Astrocyte of the spinal cord (primary cell): ENCODE data around the gene HMX1.

Experiments used
- DNase-seq: peaks from one replicate; pipeline ENCODE4 v3.0.0; 2011; ENCODE audit warnings: low read depth, low spot score
- H3K4me3 ChIP-seq: 2 replicates; pipeline ENCODE4 v1.5.1; 2011; ENCODE audit warnings: low read depth, mild to moderate bottlenecking, low read length, moderate library complexity
- in situ Hi-C: cut with HindIII; loops from 2 replicates; pipeline ENCODE4 v1.10.0; 2017; ENCODE audit warnings: low sequenced_read_pairs
- TF ChIP-seq, protein P1 (sequence below): IDR thresholded peaks from 2 replicates; pipeline ENCODE4 v1.5.1; 2012; ENCODE audit warnings: low read depth, mild to moderate bottlenecking, low read length, inconsistent platforms

Gene HMX1

GRCh38 chr4:8897251-8898167 is 25.9 kb upstream of the HMX1 start:
- no peak overlapping the region for H3K4me3 ChIP-seq
- in situ Hi-C loops = no loop called here
- DNase-seq = no peak
- TF ChIP-seq, protein P1, sequence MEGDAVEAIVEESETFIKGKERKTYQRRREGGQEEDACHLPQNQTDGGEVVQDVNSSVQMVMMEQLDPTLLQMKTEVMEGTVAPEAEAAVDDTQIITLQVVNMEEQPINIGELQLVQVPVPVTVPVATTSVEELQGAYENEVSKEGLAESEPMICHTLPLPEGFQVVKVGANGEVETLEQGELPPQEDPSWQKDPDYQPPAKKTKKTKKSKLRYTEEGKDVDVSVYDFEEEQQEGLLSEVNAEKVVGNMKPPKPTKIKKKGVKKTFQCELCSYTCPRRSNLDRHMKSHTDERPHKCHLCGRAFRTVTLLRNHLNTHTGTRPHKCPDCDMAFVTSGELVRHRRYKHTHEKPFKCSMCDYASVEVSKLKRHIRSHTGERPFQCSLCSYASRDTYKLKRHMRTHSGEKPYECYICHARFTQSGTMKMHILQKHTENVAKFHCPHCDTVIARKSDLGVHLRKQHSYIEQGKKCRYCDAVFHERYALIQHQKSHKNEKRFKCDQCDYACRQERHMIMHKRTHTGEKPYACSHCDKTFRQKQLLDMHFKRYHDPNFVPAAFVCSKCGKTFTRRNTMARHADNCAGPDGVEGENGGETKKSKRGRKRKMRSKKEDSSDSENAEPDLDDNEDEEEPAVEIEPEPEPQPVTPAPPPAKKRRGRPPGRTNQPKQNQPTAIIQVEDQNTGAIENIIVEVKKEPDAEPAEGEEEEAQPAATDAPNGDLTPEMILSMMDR = no peak

DNA sequence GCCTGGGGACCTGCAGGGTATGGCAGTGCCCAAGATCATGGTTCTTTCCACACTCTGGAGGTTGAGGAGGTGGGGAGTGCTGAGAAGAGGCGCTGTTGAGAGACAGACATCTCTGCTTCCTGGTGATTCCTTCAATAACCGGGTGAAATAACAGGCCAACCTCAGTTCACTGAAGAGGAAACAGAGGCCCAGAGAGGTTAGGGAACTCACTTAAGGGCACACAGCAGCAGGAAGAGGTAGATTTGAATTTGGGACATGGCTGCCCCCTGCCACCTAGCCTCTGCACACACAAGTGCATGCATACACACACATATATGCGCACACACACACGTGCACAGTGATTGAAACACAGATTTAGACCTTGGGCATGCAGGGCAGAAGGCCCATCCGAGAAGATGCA is 24.9 kb upstream of the HMX1 start:
- TF ChIP-seq, protein P1 = no peak

GRCh38 chr4:8896071-8896470 is 24.4 kb upstream of the HMX1 start:
- DNase-seq = no peak
- TF ChIP-seq, protein P1 = no peak
- in situ Hi-C loops = no loop called here
- no peak overlapping the region for H3K4me3 ChIP-seq

More for the DNA sequence above, 24.9 kb upstream of the HMX1 start:
- no peak overlapping the region for H3K4me3 ChIP-seq
- DNase-seq = no peak
- in situ Hi-C loops = no loop called here

- in situ Hi-C loops = no loop called here
- TF ChIP-seq, protein P1 = no peak
- no peak overlapping the region for H3K4me3 ChIP-seq
- no peak for DNase-seq
These were observed 23.7 kb upstream of the HMX1 start for GRCh38 chr4:8895295-8895694.

GRCh38 chr4:8894424-8894816 is 22.8 kb upstream of the HMX1 start:
- in situ Hi-C loops = no loop called here
- TF ChIP-seq, protein P1 = no peak
- DNase-seq = no peak
- H3K4me3 ChIP-seq = no peak overlapping the region

DNA sequence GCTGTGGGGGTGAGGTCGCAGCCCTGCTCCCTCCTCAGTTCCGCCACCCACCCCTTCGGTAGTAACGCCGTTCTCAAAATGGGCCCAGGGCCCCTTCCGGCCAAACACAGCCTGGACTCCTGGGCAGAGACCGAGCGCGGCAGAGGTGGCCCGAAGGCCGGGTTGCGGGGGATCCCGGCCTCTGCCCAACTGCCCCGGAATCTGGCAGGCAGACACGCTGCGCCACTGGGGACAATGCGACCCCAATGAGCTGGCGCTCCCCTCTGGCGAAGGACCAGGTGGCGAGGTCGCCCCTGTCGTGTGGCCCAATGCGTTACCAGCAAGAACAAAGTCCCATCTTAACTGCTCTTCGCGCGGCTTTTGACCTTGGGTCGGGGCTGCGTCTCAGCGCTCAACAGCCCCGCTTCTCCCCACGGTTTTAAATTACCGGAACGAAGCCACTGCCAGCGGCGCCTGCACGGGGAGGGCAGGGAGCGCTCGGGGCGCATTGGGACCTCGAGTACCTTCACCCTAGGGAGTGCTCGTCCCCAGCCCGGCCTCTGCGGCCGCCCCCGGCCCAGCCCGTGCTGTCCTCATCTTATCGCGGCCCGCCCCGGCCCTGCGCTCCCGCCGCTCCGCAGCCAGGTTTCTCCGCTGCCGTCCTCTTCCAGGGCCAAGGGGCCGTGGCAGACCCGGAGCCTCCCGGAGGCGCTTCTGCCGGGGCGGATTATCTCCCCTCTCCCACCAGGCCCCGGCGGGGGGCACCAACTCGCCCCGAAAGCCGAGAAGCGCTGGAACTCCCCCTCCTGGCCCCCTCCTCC is 22.2 kb upstream of the HMX1 start:
- TF ChIP-seq, protein P1 = no peak
- in situ Hi-C loops = no loop called here
- no peak for DNase-seq
- H3K4me3 ChIP-seq = no peak overlapping the region
